ENCODE measurements around the gene SERP1. TPM values are rescaled to one million over a fixed set of nuclear protein-coding genes. Genes with fewer than 3 reads are reported as not detected.
A peak's percentile ranks its signal among the peaks of the same experiment; 100 is the strongest.
"Not testable (repeated sequence)": the region's sequence is repeated elsewhere in the genome, so short reads cannot be mapped to it uniquely, and the experiment has no call there.

The SERP1 gene
- total RNA-seq, 1 donor from 2014 or later = 49.1 TPM

GRCh38 chr3:150520408-150520807 is 25.9 kb downstream of the SERP1 start:
- Histone ChIP-seq H3K9ac (ENCODE audit: low read depth in 1 of 3, low read length in 3 of 3) (no peak overlapping the region), H3K27ac (ENCODE audit: low read depth, low read length) (no peak overlapping the region), H3K9me3 (ENCODE audit: control insufficient read depth in 3 of 3, low read length in 3 of 3) (no peaks in the 10 kb centered on the region), H3K27me3 (ENCODE audit: control insufficient read depth in 3 of 3, insufficient read depth in 3 of 3, low read length in 3 of 3) (no peaks in the 10 kb centered on the region), H3K36me3 (ENCODE audit: control insufficient read depth in 3 of 3, insufficient read depth in 3 of 3, low read length in 3 of 3) (no peaks in the 10 kb centered on the region), H3K4me3 (ENCODE audit: low read length in 3 of 3) (no peak overlapping the region), H3K4me1 (ENCODE audit: control insufficient read depth in 3 of 3, insufficient read depth in 3 of 3, low read length in 3 of 3) (no peaks in the 10 kb centered on the region)

- Histone ChIP-seq H3K4me3 (ENCODE audit: low read length in 3 of 3) (no peak overlapping the region), H3K4me1 (ENCODE audit: control insufficient read depth in 3 of 3, insufficient read depth in 3 of 3, low read length in 3 of 3) (no peaks in the 10 kb centered on the region), H3K9me3 (ENCODE audit: control insufficient read depth in 3 of 3, low read length in 3 of 3) (no peaks in the 10 kb centered on the region), H3K9ac (ENCODE audit: low read depth in 1 of 3, low read length in 3 of 3) (no peak overlapping the region), H3K36me3 (ENCODE audit: control insufficient read depth in 3 of 3, insufficient read depth in 3 of 3, low read length in 3 of 3) (no peaks in the 10 kb centered on the region), H3K27ac (ENCODE audit: low read depth, low read length) (no peak overlapping the region), H3K27me3 (ENCODE audit: control insufficient read depth in 3 of 3, insufficient read depth in 3 of 3, low read length in 3 of 3) (no peaks in the 10 kb centered on the region)
These were observed 27.3 kb downstream of the SERP1 start for GRCh38 chr3:150519026-150519425.

GRCh38 chr3:150515210-150515609 is 31.1 kb downstream of the SERP1 start:
- Histone ChIP-seq H3K9ac (ENCODE audit: low read depth in 1 of 3, low read length in 3 of 3) (no peak overlapping the region), H3K4me1 (ENCODE audit: control insufficient read depth in 3 of 3, insufficient read depth in 3 of 3, low read length in 3 of 3) (no peaks in the 10 kb centered on the region), H3K4me3 (ENCODE audit: low read length in 3 of 3) (no peak overlapping the region), H3K36me3 (ENCODE audit: control insufficient read depth in 3 of 3, insufficient read depth in 3 of 3, low read length in 3 of 3) (no peaks in the 10 kb centered on the region), H3K27ac (ENCODE audit: low read depth, low read length) (no peak overlapping the region), H3K27me3 (ENCODE audit: control insufficient read depth in 3 of 3, insufficient read depth in 3 of 3, low read length in 3 of 3) (no peaks in the 10 kb centered on the region), H3K9me3 (ENCODE audit: control insufficient read depth in 3 of 3, low read length in 3 of 3) (no peaks in the 10 kb centered on the region)

- no peaks in the 10 kb centered on the region for H3K4me1 ChIP-seq (ENCODE audit: control insufficient read depth in 3 of 3, insufficient read depth in 3 of 3, low read length in 3 of 3)
- no peak overlapping the region for H3K4me3 ChIP-seq (ENCODE audit: low read length in 3 of 3)
- no peaks in the 10 kb centered on the region for H3K27me3 ChIP-seq (ENCODE audit: control insufficient read depth in 3 of 3, insufficient read depth in 3 of 3, low read length in 3 of 3)
- H3K9me3 ChIP-seq (ENCODE audit: control insufficient read depth in 3 of 3, low read length in 3 of 3) = no peaks in the 10 kb centered on the region
- H3K9ac ChIP-seq (ENCODE audit: low read depth in 1 of 3, low read length in 3 of 3) = no peak overlapping the region
- H3K36me3 ChIP-seq (ENCODE audit: control insufficient read depth in 3 of 3, insufficient read depth in 3 of 3, low read length in 3 of 3) = no peaks in the 10 kb centered on the region
- H3K27ac ChIP-seq (ENCODE audit: low read depth, low read length) = no peak overlapping the region
These were observed 35.0 kb downstream of the SERP1 start for GRCh38 chr3:150511122-150511821.

GRCh38 chr3:150509780-150510179 is 36.5 kb downstream of the SERP1 start:
- no peaks in the 10 kb centered on the region for H3K27me3 ChIP-seq (ENCODE audit: control insufficient read depth in 3 of 3, insufficient read depth in 3 of 3, low read length in 3 of 3)
- H3K36me3 ChIP-seq (ENCODE audit: control insufficient read depth in 3 of 3, insufficient read depth in 3 of 3, low read length in 3 of 3) = no peaks in the 10 kb centered on the region
- no peak overlapping the region for H3K27ac ChIP-seq (ENCODE audit: low read depth, low read length)
- H3K9ac ChIP-seq (ENCODE audit: low read depth in 1 of 3, low read length in 3 of 3) = no peak overlapping the region
- no peaks in the 10 kb centered on the region for H3K9me3 ChIP-seq (ENCODE audit: control insufficient read depth in 3 of 3, low read length in 3 of 3)
- no peak overlapping the region for H3K4me3 ChIP-seq (ENCODE audit: low read length in 3 of 3)
- no peaks in the 10 kb centered on the region for H3K4me1 ChIP-seq (ENCODE audit: control insufficient read depth in 3 of 3, insufficient read depth in 3 of 3, low read length in 3 of 3)

- Histone ChIP-seq H3K27ac (ENCODE audit: low read depth, low read length) (no peak overlapping the region), H3K9me3 (ENCODE audit: control insufficient read depth in 3 of 3, low read length in 3 of 3) (no peaks in the 10 kb centered on the region), H3K4me1 (ENCODE audit: control insufficient read depth in 3 of 3, insufficient read depth in 3 of 3, low read length in 3 of 3) (no peaks in the 10 kb centered on the region), H3K27me3 (ENCODE audit: control insufficient read depth in 3 of 3, insufficient read depth in 3 of 3, low read length in 3 of 3) (peaks cover 0 to 6% (median 0%) of the 10 kb centered on the region in 3 donors), H3K4me3 (ENCODE audit: low read length in 3 of 3) (no peak overlapping the region), H3K9ac (ENCODE audit: low read depth in 1 of 3, low read length in 3 of 3) (no peak overlapping the region), H3K36me3 (ENCODE audit: control insufficient read depth in 3 of 3, insufficient read depth in 3 of 3, low read length in 3 of 3) (no peaks in the 10 kb centered on the region)
These were observed 37.9 kb downstream of the SERP1 start for GRCh38 chr3:150508401-150508800.

- H3K4me3 ChIP-seq (ENCODE audit: low read length in 3 of 3) = no peak overlapping the region
- H3K9ac ChIP-seq (ENCODE audit: low read depth in 1 of 3, low read length in 3 of 3) = no peak overlapping the region
- no peak overlapping the region for H3K27ac ChIP-seq (ENCODE audit: low read depth, low read length)
- H3K36me3 ChIP-seq (ENCODE audit: control insufficient read depth in 3 of 3, insufficient read depth in 3 of 3, low read length in 3 of 3) = no peaks in the 10 kb centered on the region
- peaks cover 0 to 6% (median 0%) of the 10 kb centered on the region in 3 donors for H3K27me3 ChIP-seq (ENCODE audit: control insufficient read depth in 3 of 3, insufficient read depth in 3 of 3, low read length in 3 of 3)
- H3K4me1 ChIP-seq (ENCODE audit: control insufficient read depth in 3 of 3, insufficient read depth in 3 of 3, low read length in 3 of 3) = no peaks in the 10 kb centered on the region
- no peaks in the 10 kb centered on the region for H3K9me3 ChIP-seq (ENCODE audit: control insufficient read depth in 3 of 3, low read length in 3 of 3)
These were observed 41.8 kb downstream of the SERP1 start for GRCh38 chr3:150504483-150504882.

- Histone ChIP-seq H3K27me3 (ENCODE audit: control insufficient read depth in 3 of 3, insufficient read depth in 3 of 3, low read length in 3 of 3) (peaks cover 0 to 6% (median 0%) of the 10 kb centered on the region in 3 donors), H3K9me3 (ENCODE audit: control insufficient read depth in 3 of 3, low read length in 3 of 3) (no peaks in the 10 kb centered on the region), H3K4me3 (ENCODE audit: low read length in 3 of 3) (no peak overlapping the region), H3K27ac (ENCODE audit: low read depth, low read length) (no peak overlapping the region), H3K9ac (ENCODE audit: low read depth in 1 of 3, low read length in 3 of 3) (no peak overlapping the region), H3K36me3 (ENCODE audit: control insufficient read depth in 3 of 3, insufficient read depth in 3 of 3, low read length in 3 of 3) (no peaks in the 10 kb centered on the region), H3K4me1 (ENCODE audit: control insufficient read depth in 3 of 3, insufficient read depth in 3 of 3, low read length in 3 of 3) (no peaks in the 10 kb centered on the region)
These were observed 42.7 kb downstream of the SERP1 start for GRCh38 chr3:150503402-150504099.

- not testable (repeated sequence) for H3K27ac ChIP-seq (ENCODE audit: low read depth, low read length); H3K27me3 ChIP-seq (ENCODE audit: control insufficient read depth in 3 of 3, insufficient read depth in 3 of 3, low read length in 3 of 3); H3K9me3 ChIP-seq (ENCODE audit: control insufficient read depth in 3 of 3, low read length in 3 of 3); H3K9ac ChIP-seq (ENCODE audit: low read depth in 1 of 3, low read length in 3 of 3); H3K4me3 ChIP-seq (ENCODE audit: low read length in 3 of 3); H3K36me3 ChIP-seq (ENCODE audit: control insufficient read depth in 3 of 3, insufficient read depth in 3 of 3, low read length in 3 of 3); H3K4me1 ChIP-seq (ENCODE audit: control insufficient read depth in 3 of 3, insufficient read depth in 3 of 3, low read length in 3 of 3)
These were observed 45.3 kb downstream of the SERP1 start for GRCh38 chr3:150500960-150501359.

GRCh38 chr3:150497956-150498355 is 48.3 kb downstream of the SERP1 start:
- Histone ChIP-seq H3K9me3 (ENCODE audit: control insufficient read depth in 3 of 3, low read length in 3 of 3) (no peaks in the 10 kb centered on the region), H3K36me3 (ENCODE audit: control insufficient read depth in 3 of 3, insufficient read depth in 3 of 3, low read length in 3 of 3) (no peaks in the 10 kb centered on the region), H3K4me3 (ENCODE audit: low read length in 3 of 3) (no peak overlapping the region), H3K27ac (ENCODE audit: low read depth, low read length) (no peak overlapping the region), H3K27me3 (ENCODE audit: control insufficient read depth in 3 of 3, insufficient read depth in 3 of 3, low read length in 3 of 3) (no peaks in the 10 kb centered on the region), H3K9ac (ENCODE audit: low read depth in 1 of 3, low read length in 3 of 3) (peak overlapping the region in 1 of 3 donors; percentile 6), H3K4me1 (ENCODE audit: control insufficient read depth in 3 of 3, insufficient read depth in 3 of 3, low read length in 3 of 3) (no peaks in the 10 kb centered on the region)

Data from skeletal muscle tissue (tissue), 4 donors.